OCI-LY3 (cell line): Measurements from ENCODE around the gene DAZAP1.

ENCODE experiments used
- EZH2phosphoT487 ChIP-seq: fragments of 200-600 bp; shearing (Covaris generic); IDR thresholded peaks from 2 replicates; pipeline ENCODE4 v1.6.1; 2018; ENCODE audit warnings: antibody characterized with exemption, mixed run types, low read depth
- TF ChIP-seq, protein P1 (sequence below): fragments of 200-600, 300-600 bp; sonication (generic); IDR thresholded peaks from 2 replicates; pipeline ENCODE4 v1.5.1; 2014; ENCODE audit warnings: antibody characterized with exemption, low read length, low read depth

DNA sequence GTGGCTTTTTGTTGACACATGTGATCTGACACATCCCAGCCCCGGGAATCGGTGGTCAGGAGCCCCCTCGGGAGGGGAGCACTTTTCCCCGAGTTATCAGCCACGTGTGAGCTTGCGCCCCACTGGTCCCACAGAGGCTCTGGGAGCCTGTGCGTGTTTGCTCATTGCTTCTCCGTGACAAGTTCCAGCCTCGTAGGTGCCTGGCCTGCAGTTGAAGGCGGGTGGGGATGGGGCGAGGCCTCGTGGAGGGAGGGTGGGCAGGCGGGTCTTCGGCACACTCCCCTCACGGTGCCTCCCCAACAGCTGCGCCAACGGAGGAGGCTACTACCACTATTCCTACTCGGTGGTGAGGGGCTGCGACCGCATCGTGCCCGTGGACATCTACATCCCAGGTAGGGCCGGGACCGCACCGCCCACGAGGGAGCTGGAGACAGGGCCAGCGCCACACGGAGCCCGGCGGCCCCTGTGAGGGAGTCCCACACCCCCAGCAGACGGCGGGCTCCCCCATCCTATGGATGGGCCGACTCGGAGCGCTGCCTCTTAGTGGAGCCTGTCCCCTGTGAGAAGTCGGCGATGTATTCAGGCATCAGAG is 14.4 kb upstream of the DAZAP1 start:
- TF ChIP-seq, protein P1, sequence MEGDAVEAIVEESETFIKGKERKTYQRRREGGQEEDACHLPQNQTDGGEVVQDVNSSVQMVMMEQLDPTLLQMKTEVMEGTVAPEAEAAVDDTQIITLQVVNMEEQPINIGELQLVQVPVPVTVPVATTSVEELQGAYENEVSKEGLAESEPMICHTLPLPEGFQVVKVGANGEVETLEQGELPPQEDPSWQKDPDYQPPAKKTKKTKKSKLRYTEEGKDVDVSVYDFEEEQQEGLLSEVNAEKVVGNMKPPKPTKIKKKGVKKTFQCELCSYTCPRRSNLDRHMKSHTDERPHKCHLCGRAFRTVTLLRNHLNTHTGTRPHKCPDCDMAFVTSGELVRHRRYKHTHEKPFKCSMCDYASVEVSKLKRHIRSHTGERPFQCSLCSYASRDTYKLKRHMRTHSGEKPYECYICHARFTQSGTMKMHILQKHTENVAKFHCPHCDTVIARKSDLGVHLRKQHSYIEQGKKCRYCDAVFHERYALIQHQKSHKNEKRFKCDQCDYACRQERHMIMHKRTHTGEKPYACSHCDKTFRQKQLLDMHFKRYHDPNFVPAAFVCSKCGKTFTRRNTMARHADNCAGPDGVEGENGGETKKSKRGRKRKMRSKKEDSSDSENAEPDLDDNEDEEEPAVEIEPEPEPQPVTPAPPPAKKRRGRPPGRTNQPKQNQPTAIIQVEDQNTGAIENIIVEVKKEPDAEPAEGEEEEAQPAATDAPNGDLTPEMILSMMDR, result no peak
- TF ChIP-seq EZH2phosphoT487, result no peak
